GM12878 (cell line): ENCODE results near the gene WIPF2. TPM values are rescaled to one million over a fixed set of nuclear protein-coding genes. Genes with fewer than 3 reads are reported as not detected.

Experiments used
- ATAC-seq: fragments of 200-7000 bp; cut with Tn5 transposase; 3 replicates; pipeline ENCODE4 v1.9.1; 2020; ENCODE audit warnings: mild to moderate bottlenecking, moderate library complexity
- BruUV-seq: library from RNA; stranded (reverse); fragments of 400-500 nt; replicated peaks from 2 replicates; lab custom pipeline; 2021; lab: Mats Ljungman, UMichigan
- CTCF ChIA-PET: fragments of 300-600 bp; sonication (Branson Sonifier 250); formaldehyde crosslinking; extraction: SDS; loops from one replicate; lab custom pipeline; 2021; ENCODE audit warnings: inconsistent platforms; lab: Yijun Ruan, JAX
- POLR2A ChIA-PET: fragments of 350-600 bp; formaldehyde crosslinking; extraction: SDS; loops from one replicate; lab custom pipeline; 2021; ENCODE audit warnings: inconsistent platforms; lab: Charles Lee
- RAD21 ChIA-PET: fragments of 300-600 bp; sonication (Branson Sonifier 250); formaldehyde crosslinking; loops from one replicate; lab custom pipeline; 2023; ENCODE audit warnings: antibody characterized with exemption; ENCODE audit not compliant: unreplicated experiment; lab: Charles Lee
- SMC1A ChIA-PET: fragments of 300-600 bp; sonication (Branson Sonifier 250); formaldehyde crosslinking; loops from one replicate; lab custom pipeline; 2023; ENCODE audit not compliant: unreplicated experiment, uncharacterized antibody; lab: Charles Lee
- DNase-seq: peaks from one replicate; pipeline ENCODE4 v3.0.0-alpha.2; 2011; ENCODE audit warnings: low read depth, low spot score
- FAIRE-seq: peaks from 3 replicates; lab custom pipeline; 2011; peaks lifted over from hg19 to GRCh38; lab: Jason Lieb, UNC
- H2AFZ ChIP-seq: 2 replicates; pipeline ENCODE4 v1.6.0; 2011; ENCODE audit warnings: low read depth, low read length, control low read depth; ENCODE audit not compliant: control insufficient read depth
- H3K27ac ChIP-seq: 2 replicates; pipeline ENCODE4 v1.5.1; 2011; ENCODE audit warnings: control low read depth; ENCODE audit not compliant: control insufficient read depth, insufficient read depth
- H3K27me3 ChIP-seq, 2 experiments: replicated peaks in 1 of 2; 2 replicates each; pipeline versions ENCODE4 v1.6.0 to v1.6.1; 2011; ENCODE audit warnings: low read length in 1 of 2; ENCODE audit not compliant: control insufficient read depth in 2 of 2, insufficient read depth in 2 of 2
- H3K36me3 ChIP-seq, 2 experiments: 2 replicates each; pipeline ENCODE4 v1.5.1; 2011; ENCODE audit warnings: low read length in 1 of 2; ENCODE audit not compliant: control insufficient read depth in 2 of 2, insufficient read depth in 2 of 2
- H3K4me1 ChIP-seq: 2 replicates; pipeline ENCODE4 v1.6.1; 2011; ENCODE audit warnings: mild to moderate bottlenecking, low read length, moderate library complexity, mixed read lengths; ENCODE audit not compliant: control insufficient read depth, insufficient read depth
- H3K4me2 ChIP-seq: 2 replicates; pipeline ENCODE4 v1.6.0; 2011; ENCODE audit warnings: control low read depth; ENCODE audit not compliant: control insufficient read depth, insufficient read depth
- H3K4me3 ChIP-seq: fragments of 200-600 bp; sonication (generic); 2 replicates; pipeline ENCODE4 v1.5.1; 2016
- H3K79me2 ChIP-seq: 2 replicates; pipeline ENCODE4 v1.6.0; 2011; ENCODE audit warnings: low read length; ENCODE audit not compliant: control insufficient read depth, insufficient read depth
- H3K9ac ChIP-seq: 2 replicates; pipeline ENCODE4 v1.8.0; 2011; ENCODE audit warnings: low read length, control low read depth, mixed read lengths; ENCODE audit not compliant: control insufficient read depth, insufficient read depth
- H3K9me3 ChIP-seq: replicated peaks from 3 replicates; pipeline ENCODE4 v1.5.1; 2011; ENCODE audit warnings: mild to moderate bottlenecking, low read length; ENCODE audit not compliant: control insufficient read depth, insufficient read depth
- H4K20me1 ChIP-seq: 2 replicates; pipeline ENCODE4 v1.6.0; 2011; ENCODE audit not compliant: control insufficient read depth, insufficient read depth
- CBFB ChIP-seq: IDR thresholded peaks from 2 replicates; pipeline ENCODE4 v1.6.1; 2016; ENCODE audit warnings: antibody characterized with exemption, low read depth
- CUX1 ChIP-seq: IDR thresholded peaks from 2 replicates; pipeline ENCODE4 v1.6.1; 2012; ENCODE audit warnings: improper control_type of control experiment, low read depth, low read length; ENCODE audit not compliant: insufficient replicate concordance
- EGR1 ChIP-seq, 2 experiments: IDR thresholded peaks; 1 replicate in 1 of 2; 2 replicates in 1 of 2; pipeline ENCODE4 v1.6.1; 2011 to 2012; ENCODE audit warnings: low read depth in 2 of 2, low read length in 2 of 2, borderline replicate concordance in 1 of 2, mild to moderate bottlenecking in 1 of 2, moderate library complexity in 1 of 2
- HDAC6 ChIP-seq: fragments of 200-600 bp; sonication (generic); IDR thresholded peaks from one replicate; pipeline ENCODE4 v1.8.0; 2017; ENCODE audit warnings: antibody characterized with exemption; ENCODE audit not compliant: unreplicated experiment
- IKZF1 ChIP-seq: fragments of 450-650 bp; conservative IDR thresholded peaks from 2 replicates; pipeline ENCODE4 v1.6.1; 2017; ENCODE audit warnings: antibody characterized with exemption, mild to moderate bottlenecking
- POLR2A ChIP-seq: IDR thresholded peaks from 2 replicates; pipeline ENCODE4 v1.6.1; 2011; ENCODE audit warnings: low read depth, mild to moderate bottlenecking, low read length
- YBX1 ChIP-seq: fragments of 450-650 bp; IDR thresholded peaks from 2 replicates; pipeline ENCODE4 v1.6.1; 2016; ENCODE audit warnings: antibody characterized with exemption
- WGBS: methylation state at CpG from one replicate; pipeline ENCODE4 v1.1.6; 2016; ENCODE audit warnings: low lambda C conversion rate; ENCODE audit not compliant: insufficient replicate concordance, insufficient coverage; ENCODE audit errors: missing lambda C conversion rate; 5-methylcytosine and 5-hydroxymethylcytosine counted together
- in situ Hi-C: fragments of 300-500 bp; cut with MboI; formaldehyde crosslinking; loops from 9 replicates; pipeline ENCODE4 v1.14.3; 2018; ENCODE audit warnings: mixed read lengths
- intact Hi-C: fragments of 100-400 bp; cut with micrococcal nuclease; formaldehyde crosslinking; loops from one replicate; pipeline ENCODE4 v1.14.2; 2022; ENCODE audit not compliant: unreplicated experiment
- polyA plus RNA-seq, 11 experiments: library from polyadenylated mRNA; depleted of rRNA in 4 of 11; unstranded in 6 of 11; stranded (reverse) in 5 of 11; fragments of >200 nt; fragmentation: Nextera tagmentation in 4 of 11; fragmentation: Illumina TruSeq in 1 of 11; extraction: Ambion mirVana in 4 of 11; extraction: Trizol in 1 of 11; gene quantifications; 1 replicate in 1 of 11; 2 replicates in 10 of 11; pipeline versions ENCODE4 v1.2.1 to v1.2.3, GENCODE V29; 2011 to 2016; ENCODE audit warnings: inconsistent platforms in 2 of 11, missing spikeins in 2 of 11, low read depth in 1 of 11
- total RNA-seq, 4 experiments: library from RNA; depleted of rRNA in 3 of 4; stranded (reverse); fragments of >200 nt in 3 of 4; fragmentation: Illumina TruSeq in 1 of 4; extraction: Trizol in 1 of 4; gene quantifications; 2 replicates each; pipeline versions ENCODE4 v1.2.1 to v1.2.3, GENCODE V29; 2013 to 2021
- TF ChIP-seq, protein P1 (sequence below): IDR thresholded peaks from 2 replicates; pipeline ENCODE4 v1.6.1; 2011; ENCODE audit warnings: low read depth, mild to moderate bottlenecking, low read length, moderate library complexity, borderline replicate concordance; ENCODE audit errors: extremely low read depth

The WIPF2 gene
- total and polyA plus RNA-seq, 10 of the 15 experiments (the other 5 are each of a cell fraction or from before 2014, with no cell fraction given), result 4.2 to 20.8 (median 7.1) TPM

DNA sequence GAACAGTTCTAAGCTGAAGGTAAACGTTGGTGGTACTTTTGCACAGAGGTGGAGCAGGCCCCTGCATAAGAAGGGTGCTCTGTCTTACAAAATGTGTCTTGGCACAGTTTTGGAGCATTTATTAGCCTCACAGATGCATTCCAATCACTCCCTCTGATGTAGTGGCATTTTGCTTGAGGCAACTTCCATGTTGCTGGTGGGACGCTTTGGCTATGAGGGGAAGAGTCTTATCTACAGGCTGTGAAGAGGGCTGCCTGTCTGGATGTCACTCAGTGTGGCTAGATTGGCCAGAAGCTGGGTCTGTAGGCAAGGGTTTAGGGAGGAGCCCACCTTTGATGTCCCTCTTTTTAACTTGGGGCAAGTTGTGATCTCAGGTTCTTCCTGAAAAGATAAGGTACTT, 87.3 kb downstream of the WIPF2 start:
- Histone ChIP-seq H3K4me1 (peaks cover 35% of the 10 kb centered on the region), H4K20me1 (no peaks in the 10 kb centered on the region), H3K9me3 (no peaks in the 10 kb centered on the region), H2AFZ (no peak overlapping the region), H3K79me2 (no peaks in the 10 kb centered on the region; the same call in none of the 2 replicates), H3K4me3 (no peak overlapping the region), H3K9ac (no peak overlapping the region), H3K4me2 (no peak overlapping the region), H3K36me3 (peaks cover 4 to 7% of the 10 kb centered on the region in 2 experiments), H3K27ac (no peak overlapping the region), H3K27me3 (no peaks in the 10 kb centered on the region)
- ChIA-PET RAD21 (interaction anchor here (1.1 to 18.7 kb wide), 5 partner anchors 13 to 48 kb away, joined by 3 to 271 read pairs (median 7); partner anchors contain the start of gene CDC6), CTCF (interaction anchor here (1.1 to 10.6 kb wide), 10 partner anchors 12 to 226 kb away, joined by 3 to 311 read pairs (median 20); partner anchors contain the start of genes CDC6, GJD3 and TOP2A), SMC1A (interaction anchor here (1.0 to 11.2 kb wide), 9 partner anchors 11 to 47 kb away, joined by 3 to 172 read pairs (median 7); partner anchors contain the start of gene CDC6), POLR2A (interaction anchor here (0.6 to 9.8 kb wide), 6 partner anchors 11 to 1361 kb away, joined by 3 to 123 read pairs (median 10); no protein-coding TSS in a partner anchor)
- intact Hi-C loops (no loop called here), in situ Hi-C loops (loop anchor here (5.0 kb wide), 1 partner anchor 231 kb away; no protein-coding TSS in a partner anchor)
- BruUV-seq, result no TSS peak
- DNase-seq (no peak), FAIRE-seq (no peak), ATAC-seq (no peak)
- TF ChIP-seq HDAC6 (no peak), POLR2A (0 out of 2 replicates have a peak, but pooled peaks have one; percentile 19), YBX1 (no peak)
- WGBS, result 78% methylated on average over 2 of the region's 2 CpGs

- FAIRE-seq (no peak), ATAC-seq (no peak), DNase-seq (no peak)
- Histone ChIP-seq H3K4me3 (no peak overlapping the region), H3K36me3 (peaks cover under 1 to 4% of the 10 kb centered on the region in 2 experiments), H3K4me1 (peaks cover 43% of the 10 kb centered on the region), H2AFZ (no peak overlapping the region), H3K4me2 (no peak overlapping the region), H3K9ac (no peak overlapping the region), H3K27ac (no peak overlapping the region), H4K20me1 (no peaks in the 10 kb centered on the region), H3K27me3 (no peaks in the 10 kb centered on the region), H3K9me3 (no peaks in the 10 kb centered on the region), H3K79me2 (no peaks in the 10 kb centered on the region; the same call in none of the 2 replicates)
- no TSS peak for BruUV-seq
- POLR2A ChIA-PET, result interaction anchor here (0.6 to 9.8 kb wide), 16 partner anchors 10 to 1618 kb away, joined by 3 to 123 read pairs (median 4); partner anchors contain the start of gene CDC6
- WGBS, result 87% methylated on average over 10 of the region's 10 CpGs
- intact Hi-C loops (no loop called here), in situ Hi-C loops (loop anchor here (5.0 kb wide), 1 partner anchor 230 kb away; no protein-coding TSS in a partner anchor)
- SMC1A ChIA-PET, result interaction anchor here (0.7 to 11.2 kb wide), 15 partner anchors 8 to 227 kb away, joined by 3 to 172 read pairs (median 3); partner anchors contain the start of genes CDC6 and TOP2A
- CTCF ChIA-PET, result interaction anchor here (0.7 to 10.6 kb wide), 18 partner anchors 12 to 308 kb away, joined by 3 to 311 read pairs (median 6); partner anchors contain the start of genes CDC6, GJD3 and TOP2A
- RAD21 ChIA-PET, result interaction anchor here (0.6 to 18.7 kb wide), 15 partner anchors 8 to 236 kb away, joined by 3 to 271 read pairs (median 4); partner anchors contain the start of genes CDC6 and TOP2A
- TF ChIP-seq, protein P1, sequence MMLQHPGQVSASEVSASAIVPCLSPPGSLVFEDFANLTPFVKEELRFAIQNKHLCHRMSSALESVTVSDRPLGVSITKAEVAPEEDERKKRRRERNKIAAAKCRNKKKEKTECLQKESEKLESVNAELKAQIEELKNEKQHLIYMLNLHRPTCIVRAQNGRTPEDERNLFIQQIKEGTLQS, result no peak
- TF ChIP-seq EGR1 (IDR thresholded peaks at IDR 0.05; ENCODE audit: borderline replicate concordance in 1 of 2, low read depth in 2 of 2, low read length in 2 of 2) (peak in 1 of 2 experiments; percentile 54; a peak in 1 of 3 replicates), IKZF1 (peak; percentile 60), CBFB (peak; percentile 28; the same call in 1 of the 2 replicates), CUX1 (no peak)
Measured at GRCh38 chr17:40307001-40307730, 88.1 kb downstream of the WIPF2 start.
